ENCODE data around the gene CERT1. TPM values are rescaled to one million over a fixed set of nuclear protein-coding genes. Genes with fewer than 3 reads are reported as not detected.

CERT1 gene
- total and polyA plus RNA-seq, 9 of the 15 experiments (the other 6 are each of a cell fraction or from before 2014, with no cell fraction given) = 3.4 to 24.7 (median 9.8) TPM

GRCh38 chr5:75525344-75525743 is 13.9 kb upstream of the CERT1 start (continued):
- TF ChIP-seq, protein P1, sequence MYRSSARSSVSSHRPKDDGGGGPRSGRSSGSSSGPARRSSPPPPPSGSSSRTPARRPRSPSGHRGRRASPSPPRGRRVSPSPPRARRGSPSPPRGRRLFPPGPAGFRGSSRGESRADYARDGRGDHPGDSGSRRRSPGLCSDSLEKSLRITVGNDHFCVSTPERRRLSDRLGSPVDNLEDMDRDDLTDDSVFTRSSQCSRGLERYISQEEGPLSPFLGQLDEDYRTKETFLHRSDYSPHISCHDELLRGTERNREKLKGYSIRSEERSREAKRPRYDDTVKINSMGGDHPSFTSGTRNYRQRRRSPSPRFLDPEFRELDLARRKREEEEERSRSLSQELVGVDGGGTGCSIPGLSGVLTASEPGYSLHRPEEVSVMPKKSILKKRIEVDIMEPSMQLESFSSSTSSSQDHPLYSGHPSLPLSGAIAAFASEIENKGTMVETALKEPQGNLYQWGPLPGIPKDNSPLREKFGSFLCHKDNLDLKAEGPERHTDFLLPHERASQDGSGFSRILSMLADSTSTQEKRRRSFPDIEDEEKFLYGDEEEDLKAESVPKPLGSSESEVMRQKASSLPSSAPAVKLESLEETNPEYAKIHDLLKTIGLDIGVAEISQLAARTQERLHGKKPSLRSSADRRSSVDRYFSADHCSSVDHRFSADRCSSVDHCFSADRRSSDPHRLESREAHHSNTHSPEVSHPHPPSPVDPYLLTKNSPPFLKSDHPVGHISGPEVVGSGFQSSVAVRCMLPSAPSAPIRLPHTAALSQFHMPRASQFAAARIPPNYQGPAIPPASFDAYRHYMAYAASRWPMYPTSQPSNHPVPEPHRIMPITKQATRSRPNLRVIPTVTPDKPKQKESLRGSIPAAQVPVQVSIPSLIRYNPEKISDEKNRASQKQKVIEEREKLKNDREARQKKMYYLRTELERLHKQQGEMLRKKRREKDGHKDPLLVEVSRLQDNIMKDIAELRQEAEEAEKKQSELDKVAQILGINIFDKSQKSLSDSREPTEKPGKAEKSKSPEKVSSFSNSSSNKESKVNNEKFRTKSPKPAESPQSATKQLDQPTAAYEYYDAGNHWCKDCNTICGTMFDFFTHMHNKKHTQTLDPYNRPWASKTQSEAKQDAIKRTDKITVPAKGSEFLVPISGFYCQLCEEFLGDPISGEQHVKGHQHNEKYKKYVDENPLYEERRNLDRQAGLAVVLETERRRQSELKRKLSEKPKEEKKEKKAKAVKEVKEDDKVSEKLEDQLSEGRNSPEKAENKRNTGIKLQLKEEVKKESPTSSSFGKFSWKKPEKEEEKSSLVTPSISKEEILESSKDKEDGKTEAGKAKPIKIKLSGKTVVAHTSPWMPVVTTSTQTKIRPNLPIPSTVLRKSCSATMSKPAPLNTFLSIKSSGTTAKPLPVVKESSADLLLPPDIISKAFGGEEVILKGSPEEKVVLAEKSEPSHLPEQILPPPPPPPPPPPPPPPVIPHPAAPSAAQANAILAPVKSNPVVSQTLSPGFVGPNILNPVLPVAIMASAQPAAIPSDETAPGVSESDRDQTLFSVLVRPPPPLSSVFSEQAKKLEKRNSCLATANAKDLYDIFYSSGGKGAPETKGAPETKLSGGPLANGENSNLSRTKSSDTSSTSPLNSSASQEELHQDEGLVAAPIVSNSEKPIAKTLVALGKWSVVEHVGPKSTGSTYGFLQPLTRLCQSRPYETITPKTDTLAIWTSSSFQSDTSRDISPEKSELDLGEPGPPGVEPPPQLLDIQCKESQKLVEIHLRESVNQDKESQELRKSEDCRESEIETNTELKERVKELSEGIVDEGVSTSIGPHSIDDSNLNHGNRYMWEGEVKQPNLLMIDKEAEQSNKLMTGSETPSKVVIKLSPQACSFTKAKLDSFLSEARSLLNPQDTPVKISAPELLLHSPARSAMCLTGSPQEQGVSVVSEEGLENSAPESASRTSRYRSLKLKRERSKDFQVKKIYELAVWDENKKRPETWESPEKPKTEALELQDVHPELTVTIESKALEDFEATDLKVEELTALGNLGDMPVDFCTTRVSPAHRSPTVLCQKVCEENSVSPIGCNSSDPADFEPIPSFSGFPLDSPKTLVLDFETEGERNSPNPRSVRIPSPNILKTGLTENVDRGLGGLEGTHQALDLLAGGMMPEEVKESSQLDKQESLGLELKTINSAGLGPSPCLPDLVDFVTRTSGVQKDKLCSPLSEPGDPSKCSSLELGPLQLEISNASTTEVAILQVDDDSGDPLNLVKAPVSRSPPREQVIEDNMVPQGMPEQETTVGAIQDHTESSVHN (IDR thresholded peaks at IDR 0.05; ENCODE audit: borderline replicate concordance in 1 of 2, low read depth in 1 of 2) = no peak
- TF ChIP-seq ZNF143 (CRISPR knock-in tag; IDR thresholded peaks at IDR 0.05) (no peak), ZNF282 (CRISPR knock-in tag; IDR thresholded peaks at IDR 0.05) (no peak), TARDBP (IDR thresholded peaks at IDR 0.05) (no peak), ILF3 (IDR thresholded peaks at IDR 0.05; ENCODE audit: borderline replicate concordance) (no peak), BACH1 (tag; IDR thresholded peaks at IDR 0.05) (no peak)
- TF ChIP-seq, protein P2, sequence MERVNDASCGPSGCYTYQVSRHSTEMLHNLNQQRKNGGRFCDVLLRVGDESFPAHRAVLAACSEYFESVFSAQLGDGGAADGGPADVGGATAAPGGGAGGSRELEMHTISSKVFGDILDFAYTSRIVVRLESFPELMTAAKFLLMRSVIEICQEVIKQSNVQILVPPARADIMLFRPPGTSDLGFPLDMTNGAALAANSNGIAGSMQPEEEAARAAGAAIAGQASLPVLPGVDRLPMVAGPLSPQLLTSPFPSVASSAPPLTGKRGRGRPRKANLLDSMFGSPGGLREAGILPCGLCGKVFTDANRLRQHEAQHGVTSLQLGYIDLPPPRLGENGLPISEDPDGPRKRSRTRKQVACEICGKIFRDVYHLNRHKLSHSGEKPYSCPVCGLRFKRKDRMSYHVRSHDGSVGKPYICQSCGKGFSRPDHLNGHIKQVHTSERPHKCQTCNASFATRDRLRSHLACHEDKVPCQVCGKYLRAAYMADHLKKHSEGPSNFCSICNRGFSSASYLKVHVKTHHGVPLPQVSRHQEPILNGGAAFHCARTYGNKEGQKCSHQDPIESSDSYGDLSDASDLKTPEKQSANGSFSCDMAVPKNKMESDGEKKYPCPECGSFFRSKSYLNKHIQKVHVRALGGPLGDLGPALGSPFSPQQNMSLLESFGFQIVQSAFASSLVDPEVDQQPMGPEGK (CRISPR knock-in tag; IDR thresholded peaks at IDR 0.05; ENCODE audit: borderline replicate concordance) = no peak
